Ishikawa (cell line): Measurements from ENCODE around the gene PDZD2.

Experiments
- FOXM1 ChIP-seq: IDR thresholded peaks from 2 replicates; pipeline ENCODE4 v1.6.1; 2012; ENCODE audit warnings: low read depth, borderline replicate concordance
- MAX ChIP-seq: IDR thresholded peaks from 2 replicates; pipeline ENCODE4 v1.6.1; 2012
- NFIC ChIP-seq: IDR thresholded peaks from 2 replicates; pipeline ENCODE4 v1.6.1; 2012
- REST ChIP-seq: IDR thresholded peaks from 2 replicates; pipeline ENCODE4 v1.6.1; 2012; ENCODE audit warnings: low read depth, mild to moderate bottlenecking
- TCF12 ChIP-seq: IDR thresholded peaks from 2 replicates; pipeline ENCODE4 v1.6.1; 2012; ENCODE audit warnings: low read depth
- YY1 ChIP-seq: IDR thresholded peaks from 2 replicates; pipeline ENCODE4 v1.6.1; 2012; ENCODE audit warnings: low read depth

- TF ChIP-seq REST = no peak
- no peak for TF ChIP-seq NFIC
- TF ChIP-seq MAX = no peak
- no peak for TF ChIP-seq TCF12
- no peak for TF ChIP-seq FOXM1
- no peak for TF ChIP-seq YY1
Observed at GRCh38 chr5:32109236-32109635, 470.3 kb downstream of the PDZD2 start.
